Mesendoderm (in vitro differentiated cells): ENCODE results near the gene CDCP2.

ENCODE experiments used
- DNase-seq: peaks from one replicate; pipeline ENCODE4 v3.0.0; 2013
- H2AK5ac ChIP-seq: 2 replicates; pipeline ENCODE4 v1.6.1; 2013; ENCODE audit warnings: low read length, inconsistent platforms
- H2BK120ac ChIP-seq: 2 replicates; pipeline ENCODE4 v1.6.1; 2013; ENCODE audit warnings: low read depth, mild to moderate bottlenecking, low read length, moderate library complexity, mixed read lengths
- H2BK15ac ChIP-seq: replicated peaks from 2 replicates; pipeline ENCODE4 v1.6.1; 2013; ENCODE audit warnings: low read depth, mild to moderate bottlenecking, moderate library complexity
- H2BK5ac ChIP-seq: 2 replicates; pipeline ENCODE4 v1.6.1; 2013; ENCODE audit warnings: low read length, inconsistent platforms
- H3K18ac ChIP-seq: 2 replicates; pipeline ENCODE4 v1.6.1; 2013; ENCODE audit warnings: mild to moderate bottlenecking, low read length, mixed read lengths
- H3K23ac ChIP-seq: one replicate; pipeline ENCODE4 v1.6.1; 2013; ENCODE audit warnings: low read length
- H3K27ac ChIP-seq: 2 replicates; pipeline ENCODE4 v1.5.1; 2013; ENCODE audit warnings: low read depth, mild to moderate bottlenecking, inconsistent platforms, low read length, moderate library complexity
- H3K27me3 ChIP-seq: 2 replicates; pipeline ENCODE4 v1.6.1; 2013; ENCODE audit warnings: low read length, control low read depth, mild to moderate bottlenecking, inconsistent platforms; ENCODE audit not compliant: insufficient read depth, poor library complexity
- H3K36me3 ChIP-seq: 2 replicates; pipeline ENCODE4 v1.6.1; 2013; ENCODE audit warnings: low read length, inconsistent platforms; ENCODE audit not compliant: control insufficient read depth, insufficient read depth
- H3K4ac ChIP-seq: one replicate; pipeline ENCODE4 v1.6.1; 2013; ENCODE audit warnings: low read depth, mild to moderate bottlenecking, low read length, moderate library complexity
- H3K4me1 ChIP-seq: 2 replicates; pipeline ENCODE4 v1.6.1; 2013; ENCODE audit warnings: low read depth, low read length, inconsistent platforms; ENCODE audit not compliant: control insufficient read depth
- H3K4me2 ChIP-seq: 2 replicates; pipeline ENCODE4 v1.6.1; 2013; ENCODE audit warnings: low read length
- H3K4me3 ChIP-seq: 2 replicates; pipeline ENCODE4 v1.5.1; 2013; ENCODE audit warnings: mild to moderate bottlenecking, low read length
- H3K56ac ChIP-seq: one replicate; pipeline ENCODE4 v1.6.1; 2013; ENCODE audit warnings: low read length
- H3K79me1 ChIP-seq: 2 replicates; pipeline ENCODE4 v1.6.1; 2013; ENCODE audit warnings: low read length, inconsistent platforms
- H3K79me2 ChIP-seq: 2 replicates; pipeline ENCODE4 v1.6.1; 2013; ENCODE audit warnings: mild to moderate bottlenecking, low read length; ENCODE audit not compliant: control insufficient read depth, insufficient read depth
- H3K9ac ChIP-seq: 2 replicates; pipeline ENCODE4 v1.6.1; 2013; ENCODE audit warnings: low read length, inconsistent platforms
- H4K5ac ChIP-seq: one replicate; pipeline ENCODE4 v1.6.1; 2013; ENCODE audit warnings: low read length
- H4K8ac ChIP-seq: one replicate; pipeline ENCODE4 v1.6.1; 2013; ENCODE audit warnings: low read depth, mild to moderate bottlenecking, control low read depth, low read length, moderate library complexity
- WGBS: extraction: QIAGEN DNeasy Blood & Tissue Kit; methylation state at CpG from one replicate; pipeline ENCODE4 v1.1.7; 2013; ENCODE audit warnings: low lambda C conversion rate, missing lambda C conversion rate; ENCODE audit not compliant: insufficient coverage; ENCODE audit errors: extremely low coverage; 5-methylcytosine and 5-hydroxymethylcytosine counted together

Gene CDCP2

GRCh38 chr1:54161495-54162168 lies 8.8 kb upstream of the CDCP2 start:
- H3K36me3 ChIP-seq: no peaks in the 10 kb centered on the region
- no peak overlapping the region for H3K23ac ChIP-seq
- H3K18ac ChIP-seq: no peak overlapping the region
- H3K4me3 ChIP-seq: no peak overlapping the region
- H2AK5ac ChIP-seq: no peak overlapping the region
- no peak overlapping the region for H4K5ac ChIP-seq
- H3K79me2 ChIP-seq: no peaks in the 10 kb centered on the region
- H3K4ac ChIP-seq: no peak overlapping the region
- no peak overlapping the region for H3K9ac ChIP-seq
- no peak overlapping the region for H2BK5ac ChIP-seq
- no peaks in the 10 kb centered on the region for H3K79me1 ChIP-seq
- no peak for DNase-seq
- H3K56ac ChIP-seq: no peak overlapping the region
- H2BK15ac ChIP-seq: no peak overlapping the region
- no peak overlapping the region for H3K4me2 ChIP-seq
- no peaks in the 10 kb centered on the region for H3K4me1 ChIP-seq
- no CpG with 5 or more reads among the region's 6 CpGs for WGBS
- no peak overlapping the region for H2BK120ac ChIP-seq
- no peak overlapping the region for H4K8ac ChIP-seq
- no peak overlapping the region for H3K27ac ChIP-seq
- H3K27me3 ChIP-seq: no peaks in the 10 kb centered on the region

DNA sequence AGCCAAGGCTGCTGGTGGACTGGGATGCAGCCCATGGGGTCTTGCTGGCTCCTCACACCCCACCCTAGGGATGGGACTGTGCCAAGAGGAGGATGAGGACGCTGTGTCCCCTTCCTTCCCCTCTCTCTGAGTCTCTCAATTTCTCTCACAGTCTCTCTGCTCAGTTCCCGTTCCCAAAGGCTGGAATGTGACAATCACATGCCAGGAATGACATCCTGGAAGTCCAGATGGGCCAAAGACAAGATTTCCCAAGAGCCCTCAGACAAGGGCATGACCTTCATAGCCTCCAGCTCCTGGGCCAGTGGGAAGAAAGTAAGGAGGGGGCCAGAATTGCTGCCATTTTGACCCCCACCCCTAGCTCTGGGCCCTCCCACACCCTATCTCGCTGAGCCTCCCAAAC lies 7.6 kb upstream of the CDCP2 start:
- H3K4me3 ChIP-seq: no peak overlapping the region
- no peak overlapping the region for H4K8ac ChIP-seq
- no peak overlapping the region for H2BK15ac ChIP-seq
- no peak overlapping the region for H3K27ac ChIP-seq
- no peak overlapping the region for H2BK5ac ChIP-seq
- H3K36me3 ChIP-seq: no peaks in the 10 kb centered on the region
- no peaks in the 10 kb centered on the region for H3K4me1 ChIP-seq
- H3K27me3 ChIP-seq: no peaks in the 10 kb centered on the region
- H3K9ac ChIP-seq: no peak overlapping the region
- no peaks in the 10 kb centered on the region for H3K79me2 ChIP-seq
- H3K79me1 ChIP-seq: no peaks in the 10 kb centered on the region
- H2AK5ac ChIP-seq: no peak overlapping the region
- WGBS: no CpG with 5 or more reads among the region's 3 CpGs
- no peak overlapping the region for H3K4me2 ChIP-seq
- DNase-seq: peak; percentile 32
- no peak overlapping the region for H3K56ac ChIP-seq
- no peak overlapping the region for H2BK120ac ChIP-seq
- no peak overlapping the region for H3K23ac ChIP-seq
- no peak overlapping the region for H4K5ac ChIP-seq
- H3K4ac ChIP-seq: no peak overlapping the region
- no peak overlapping the region for H3K18ac ChIP-seq

- Histone ChIP-seq H3K4me3 (no peak overlapping the region), H3K27ac (no peak overlapping the region), H3K27me3 (no peaks in the 10 kb centered on the region), H3K36me3 (no peaks in the 10 kb centered on the region), H2AK5ac (no peak overlapping the region), H3K4ac (no peak overlapping the region), H3K4me1 (no peaks in the 10 kb centered on the region), H2BK15ac (no peak overlapping the region), H3K23ac (no peak overlapping the region), H3K18ac (no peak overlapping the region), H3K4me2 (no peak overlapping the region), H3K79me2 (no peaks in the 10 kb centered on the region), H4K5ac (no peak overlapping the region), H2BK120ac (no peak overlapping the region), H3K9ac (no peak overlapping the region), H2BK5ac (no peak overlapping the region), H4K8ac (no peak overlapping the region), H3K79me1 (no peaks in the 10 kb centered on the region), H3K56ac (no peak overlapping the region)
- DNase-seq: no peak
- no CpG with 5 or more reads among the region's 4 CpGs for WGBS
Observed at GRCh38 chr1:54159733-54160316, 7.0 kb upstream of the CDCP2 start.

DNA sequence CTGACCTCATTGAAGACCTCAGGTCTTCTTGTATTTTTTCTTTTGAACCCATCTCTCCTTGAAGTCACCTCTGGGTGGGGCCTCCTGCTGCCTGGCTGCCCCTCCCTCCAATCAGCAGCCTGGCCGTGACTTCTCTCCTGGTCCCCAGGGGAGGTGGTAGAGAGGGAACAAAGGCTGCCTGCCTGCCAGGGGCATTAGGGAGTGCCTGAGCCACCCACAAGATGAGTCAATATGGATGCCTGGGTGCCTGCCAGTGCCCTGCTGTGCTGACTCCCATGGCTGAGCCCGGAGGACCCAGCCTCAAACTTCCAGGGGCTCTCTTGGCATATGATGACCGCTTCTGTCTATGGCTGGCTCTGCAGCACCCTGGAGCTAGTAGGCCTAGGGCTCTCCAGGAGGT lies 5.3 kb upstream of the CDCP2 start:
- Histone ChIP-seq H3K27ac (no peak overlapping the region), H3K79me1 (no peaks in the 10 kb centered on the region), H3K4me1 (peaks cover 3% of the 10 kb centered on the region), H3K36me3 (no peaks in the 10 kb centered on the region), H4K5ac (no peak overlapping the region), H3K4me2 (no peak overlapping the region), H3K56ac (no peak overlapping the region), H3K79me2 (no peaks in the 10 kb centered on the region), H3K4me3 (no peak overlapping the region), H3K23ac (no peak overlapping the region), H2AK5ac (no peak overlapping the region), H3K4ac (no peak overlapping the region), H3K18ac (no peak overlapping the region), H2BK5ac (no peak overlapping the region), H2BK120ac (no peak overlapping the region), H3K9ac (no peak overlapping the region), H2BK15ac (no peak overlapping the region), H4K8ac (no peak overlapping the region), H3K27me3 (no peaks in the 10 kb centered on the region)
- DNase-seq: no peak
- no CpG with 5 or more reads among the region's 3 CpGs for WGBS

DNA sequence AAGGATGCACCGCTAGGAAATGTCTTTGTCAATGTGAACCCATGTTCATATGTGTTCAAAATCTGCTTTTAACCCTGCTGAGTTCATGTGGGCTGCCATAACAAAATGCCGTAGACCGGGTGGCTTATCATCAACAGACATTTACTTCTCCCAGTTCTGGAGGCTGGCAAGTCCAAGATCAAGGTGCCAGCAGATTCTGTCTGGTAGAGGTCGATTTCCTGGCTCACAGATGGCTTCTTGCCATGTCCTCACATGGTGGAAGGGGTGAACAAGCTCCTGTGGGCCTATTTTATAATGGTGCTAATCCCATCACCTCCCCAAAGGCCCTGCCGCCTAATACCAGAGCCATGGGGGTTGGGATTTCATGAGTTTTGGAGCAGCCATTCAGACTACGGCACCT lies 4.6 kb upstream of the CDCP2 start:
- Histone ChIP-seq H3K4me3 (no peak overlapping the region), H2AK5ac (no peak overlapping the region), H3K9ac (no peak overlapping the region), H3K27me3 (no peaks in the 10 kb centered on the region), H2BK5ac (no peak overlapping the region), H3K18ac (no peak overlapping the region), H3K4ac (no peak overlapping the region), H4K8ac (no peak overlapping the region), H3K79me1 (no peaks in the 10 kb centered on the region), H3K4me2 (no peak overlapping the region), H2BK15ac (no peak overlapping the region), H2BK120ac (no peak overlapping the region), H3K36me3 (no peaks in the 10 kb centered on the region), H3K79me2 (no peaks in the 10 kb centered on the region), H3K4me1 (peaks cover 3% of the 10 kb centered on the region), H3K56ac (no peak overlapping the region), H3K23ac (no peak overlapping the region), H4K5ac (no peak overlapping the region), H3K27ac (no peak overlapping the region)
- DNase-seq: no peak
- WGBS: no CpG with 5 or more reads among the region's 6 CpGs

DNA sequence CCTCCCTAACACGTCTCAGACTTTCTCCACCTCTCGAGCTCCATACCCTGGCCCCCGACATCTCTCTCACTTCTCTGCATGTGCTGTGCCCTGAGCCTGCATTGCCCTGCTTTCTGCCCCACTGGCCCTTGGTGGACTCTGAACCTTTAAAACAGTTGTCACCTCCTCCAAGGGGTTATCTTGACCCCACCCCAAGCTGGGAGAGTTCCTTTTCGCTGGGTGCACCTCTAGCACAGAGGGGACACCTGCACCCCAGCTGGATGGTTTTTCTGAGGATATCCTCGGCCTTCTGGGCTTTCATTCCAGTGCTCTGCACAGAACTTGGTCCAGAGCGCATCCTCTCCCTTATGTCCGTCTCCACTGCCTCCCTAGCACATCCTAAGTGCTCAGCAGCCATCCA lies 4.2 kb upstream of the CDCP2 start:
- Histone ChIP-seq H3K9ac (no peak overlapping the region), H3K79me2 (no peaks in the 10 kb centered on the region), H3K36me3 (no peaks in the 10 kb centered on the region), H2BK5ac (no peak overlapping the region), H3K4me3 (no peak overlapping the region), H2AK5ac (no peak overlapping the region), H3K4ac (no peak overlapping the region), H3K4me2 (no peak overlapping the region), H3K56ac (no peak overlapping the region), H4K8ac (no peak overlapping the region), H3K23ac (no peak overlapping the region), H3K27me3 (no peaks in the 10 kb centered on the region), H3K27ac (no peak overlapping the region), H4K5ac (no peak overlapping the region), H3K79me1 (no peaks in the 10 kb centered on the region), H2BK120ac (no peak overlapping the region), H3K4me1 (peaks cover 3% of the 10 kb centered on the region), H2BK15ac (no peak overlapping the region), H3K18ac (no peak overlapping the region)
- WGBS: no CpG with 5 or more reads among the region's 7 CpGs
- DNase-seq: no peak
